Measurements from ENCODE around the gene TCF21.
"Not testable (repeated sequence)": the region's sequence is repeated elsewhere in the genome, so short reads cannot be mapped to it uniquely, and the experiment has no call there.

The TCF21 gene

GRCh38 chr6:133861337-133861736 lies 27.6 kb upstream of the TCF21 start:
- not testable (repeated sequence) for H3K27ac ChIP-seq (ENCODE audit: low read depth, low read length, severe bottlenecking); H3K36me3 ChIP-seq (ENCODE audit: control insufficient read depth, insufficient read depth, low read length); H3K4me1 ChIP-seq (ENCODE audit: control insufficient read depth, insufficient read depth, low read length, poor library complexity, severe bottlenecking); H3K4me3 ChIP-seq (ENCODE audit: extremely low read depth, insufficient read depth, low read length, poor library complexity, severe bottlenecking)
- WGBS, 2 experiments (ENCODE audit: insufficient coverage in 2 of 2), result 67% methylated on average over 1 of the region's 2 CpGs; no CpG with 5 or more reads in 1 of the 2 experiments
- H3K9me3 ChIP-seq (ENCODE audit: control insufficient read depth, low read length), result peaks cover 13% of the 10 kb centered on the region

DNA sequence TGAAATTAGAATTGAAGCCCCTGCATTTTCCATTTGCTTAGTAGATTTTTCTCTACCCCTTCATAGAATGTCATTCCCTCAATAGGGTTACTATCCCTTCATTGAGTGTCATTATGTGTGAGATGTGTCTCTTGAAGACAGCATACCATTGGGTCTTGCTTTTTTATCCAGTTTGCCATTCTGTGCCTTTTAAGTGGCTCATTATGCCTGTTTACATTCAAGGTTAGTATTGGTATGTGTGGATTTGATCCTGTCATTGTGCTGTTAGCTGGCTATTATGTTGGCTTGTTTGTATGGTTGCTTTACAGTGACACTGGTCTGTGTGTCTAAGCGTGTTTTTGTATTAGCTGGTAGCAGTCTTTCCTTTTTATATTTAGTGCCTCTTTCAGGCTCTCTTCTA lies 25.7 kb upstream of the TCF21 start:
- Histone ChIP-seq H3K36me3 (ENCODE audit: control insufficient read depth, insufficient read depth, low read length) (no peaks in the 10 kb centered on the region), H3K27ac (ENCODE audit: low read depth, low read length, severe bottlenecking) (no peak overlapping the region), H3K4me1 (ENCODE audit: control insufficient read depth, insufficient read depth, low read length, poor library complexity, severe bottlenecking) (no peaks in the 10 kb centered on the region), H3K4me3 (ENCODE audit: extremely low read depth, insufficient read depth, low read length, poor library complexity, severe bottlenecking) (no peak overlapping the region), H3K9me3 (ENCODE audit: control insufficient read depth, low read length) (peaks cover 13% of the 10 kb centered on the region)
- WGBS, 2 experiments (ENCODE audit: insufficient coverage in 2 of 2), result no CpG with 5 or more reads among the region's 1 CpG

- Histone ChIP-seq H3K36me3 (ENCODE audit: control insufficient read depth, insufficient read depth, low read length) (no peaks in the 10 kb centered on the region), H3K9me3 (ENCODE audit: control insufficient read depth, low read length) (peaks cover 13% of the 10 kb centered on the region), H3K27ac (ENCODE audit: low read depth, low read length, severe bottlenecking) (no peak overlapping the region), H3K4me1 (ENCODE audit: control insufficient read depth, insufficient read depth, low read length, poor library complexity, severe bottlenecking) (no peaks in the 10 kb centered on the region), H3K4me3 (ENCODE audit: extremely low read depth, insufficient read depth, low read length, poor library complexity, severe bottlenecking) (no peak overlapping the region)
- 90 to 100% methylated on average over 3 to 4 of the region's 4 CpGs for WGBS, 2 experiments (ENCODE audit: insufficient coverage in 2 of 2)
These were observed 23.2 kb upstream of the TCF21 start for GRCh38 chr6:133865680-133866079.

- no peaks in the 10 kb centered on the region for H3K9me3 ChIP-seq (ENCODE audit: control insufficient read depth, low read length)
- no peak overlapping the region for H3K27ac ChIP-seq (ENCODE audit: low read depth, low read length, severe bottlenecking)
- no peak overlapping the region for H3K4me3 ChIP-seq (ENCODE audit: extremely low read depth, insufficient read depth, low read length, poor library complexity, severe bottlenecking)
- H3K4me1 ChIP-seq (ENCODE audit: control insufficient read depth, insufficient read depth, low read length, poor library complexity, severe bottlenecking), result no peaks in the 10 kb centered on the region
- no peaks in the 10 kb centered on the region for H3K36me3 ChIP-seq (ENCODE audit: control insufficient read depth, insufficient read depth, low read length)
These were observed 17.8 kb upstream of the TCF21 start for GRCh38 chr6:133871131-133871530.

DNA sequence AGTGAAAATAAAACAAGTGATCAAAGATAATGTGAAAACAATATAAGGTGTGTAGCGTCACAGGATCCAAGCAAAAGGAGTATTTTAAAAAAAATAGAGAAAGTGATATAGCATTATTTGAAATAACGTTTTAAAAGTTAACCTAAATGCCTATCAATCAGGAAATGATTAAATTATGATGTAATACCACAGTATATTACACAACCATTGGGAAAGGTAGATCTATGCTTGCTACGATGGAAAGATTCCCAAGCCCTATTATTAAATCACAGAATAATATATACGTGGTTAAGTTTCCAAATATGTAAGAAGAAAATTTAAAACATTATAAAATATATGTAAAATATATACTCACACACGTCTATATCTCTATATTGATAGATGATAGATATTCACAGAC lies 15.4 kb upstream of the TCF21 start:
- H3K4me1 ChIP-seq (ENCODE audit: control insufficient read depth, insufficient read depth, low read length, poor library complexity, severe bottlenecking), result no peaks in the 10 kb centered on the region
- no peak overlapping the region for H3K27ac ChIP-seq (ENCODE audit: low read depth, low read length, severe bottlenecking)
- WGBS, 2 experiments (ENCODE audit: insufficient coverage in 2 of 2), result no CpG with 5 or more reads among the region's 5 CpGs
- H3K9me3 ChIP-seq (ENCODE audit: control insufficient read depth, low read length), result no peaks in the 10 kb centered on the region
- no peaks in the 10 kb centered on the region for H3K36me3 ChIP-seq (ENCODE audit: control insufficient read depth, insufficient read depth, low read length)
- no peak overlapping the region for H3K4me3 ChIP-seq (ENCODE audit: extremely low read depth, insufficient read depth, low read length, poor library complexity, severe bottlenecking)

- H3K4me3 ChIP-seq (ENCODE audit: extremely low read depth, insufficient read depth, low read length, poor library complexity, severe bottlenecking), result no peak overlapping the region
- no peaks in the 10 kb centered on the region for H3K9me3 ChIP-seq (ENCODE audit: control insufficient read depth, low read length)
- H3K4me1 ChIP-seq (ENCODE audit: control insufficient read depth, insufficient read depth, low read length, poor library complexity, severe bottlenecking), result no peaks in the 10 kb centered on the region
- H3K36me3 ChIP-seq (ENCODE audit: control insufficient read depth, insufficient read depth, low read length), result no peaks in the 10 kb centered on the region
- 93 to 100% methylated on average over 1 to 3 of the region's 5 CpGs for WGBS, 2 experiments (ENCODE audit: insufficient coverage in 2 of 2)
- no peak overlapping the region for H3K27ac ChIP-seq (ENCODE audit: low read depth, low read length, severe bottlenecking)
These were observed 11.8 kb upstream of the TCF21 start for GRCh38 chr6:133877116-133877515.

GRCh38 chr6:133880006-133880405 lies 8.9 kb upstream of the TCF21 start:
- Histone ChIP-seq H3K27ac (ENCODE audit: low read depth, low read length, severe bottlenecking) (no peak overlapping the region), H3K36me3 (ENCODE audit: control insufficient read depth, insufficient read depth, low read length) (no peaks in the 10 kb centered on the region), H3K4me3 (ENCODE audit: extremely low read depth, insufficient read depth, low read length, poor library complexity, severe bottlenecking) (no peak overlapping the region), H3K4me1 (ENCODE audit: control insufficient read depth, insufficient read depth, low read length, poor library complexity, severe bottlenecking) (no peaks in the 10 kb centered on the region), H3K9me3 (ENCODE audit: control insufficient read depth, low read length) (no peaks in the 10 kb centered on the region)

DNA sequence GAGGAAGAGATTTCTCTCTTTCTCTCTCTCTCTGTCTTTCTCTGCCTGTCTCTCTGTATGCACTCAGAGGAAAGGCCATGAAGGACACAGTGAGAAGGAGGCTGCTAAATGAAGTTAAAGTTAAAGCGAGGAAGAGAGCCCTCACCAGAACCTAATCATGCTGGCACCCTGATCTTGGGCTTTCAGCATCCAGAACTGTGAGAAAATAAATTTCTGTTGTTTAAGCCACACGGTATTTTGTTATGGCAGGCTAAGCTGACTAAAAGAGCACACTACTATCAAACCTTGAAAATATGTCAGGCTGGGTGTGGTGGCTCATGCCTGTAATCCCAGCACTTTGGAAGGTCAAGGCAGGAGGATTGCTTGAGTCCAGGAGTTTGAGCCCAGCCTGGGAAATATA lies 8.0 kb upstream of the TCF21 start:
- 100% methylated on average over 1 of the region's 2 CpGs for WGBS, 2 experiments (ENCODE audit: insufficient coverage in 2 of 2)

GRCh38 chr6:133886104-133886775 lies 2.7 kb upstream of the TCF21 start:
- Histone ChIP-seq H3K4me1 (ENCODE audit: control insufficient read depth, insufficient read depth, low read length, poor library complexity, severe bottlenecking) (peaks cover 6% of the 10 kb centered on the region), H3K36me3 (ENCODE audit: control insufficient read depth, insufficient read depth, low read length) (no peaks in the 10 kb centered on the region), H3K9me3 (ENCODE audit: control insufficient read depth, low read length) (no peaks in the 10 kb centered on the region), H3K27ac (ENCODE audit: low read depth, low read length, severe bottlenecking) (no peak overlapping the region), H3K4me3 (ENCODE audit: extremely low read depth, insufficient read depth, low read length, poor library complexity, severe bottlenecking) (no peak overlapping the region)
- WGBS, 2 experiments (ENCODE audit: insufficient coverage in 2 of 2), result 80% methylated on average over 1 of the region's 2 CpGs; no CpG with 5 or more reads in 1 of the 2 experiments

More for the DNA sequence above, 8.0 kb upstream of the TCF21 start:
- no peak overlapping the region for H3K4me3 ChIP-seq (ENCODE audit: extremely low read depth, insufficient read depth, low read length, poor library complexity, severe bottlenecking)
- no peaks in the 10 kb centered on the region for H3K4me1 ChIP-seq (ENCODE audit: control insufficient read depth, insufficient read depth, low read length, poor library complexity, severe bottlenecking)
- H3K36me3 ChIP-seq (ENCODE audit: control insufficient read depth, insufficient read depth, low read length), result no peaks in the 10 kb centered on the region
- no peak overlapping the region for H3K27ac ChIP-seq (ENCODE audit: low read depth, low read length, severe bottlenecking)
- H3K9me3 ChIP-seq (ENCODE audit: control insufficient read depth, low read length), result no peaks in the 10 kb centered on the region

DNA sequence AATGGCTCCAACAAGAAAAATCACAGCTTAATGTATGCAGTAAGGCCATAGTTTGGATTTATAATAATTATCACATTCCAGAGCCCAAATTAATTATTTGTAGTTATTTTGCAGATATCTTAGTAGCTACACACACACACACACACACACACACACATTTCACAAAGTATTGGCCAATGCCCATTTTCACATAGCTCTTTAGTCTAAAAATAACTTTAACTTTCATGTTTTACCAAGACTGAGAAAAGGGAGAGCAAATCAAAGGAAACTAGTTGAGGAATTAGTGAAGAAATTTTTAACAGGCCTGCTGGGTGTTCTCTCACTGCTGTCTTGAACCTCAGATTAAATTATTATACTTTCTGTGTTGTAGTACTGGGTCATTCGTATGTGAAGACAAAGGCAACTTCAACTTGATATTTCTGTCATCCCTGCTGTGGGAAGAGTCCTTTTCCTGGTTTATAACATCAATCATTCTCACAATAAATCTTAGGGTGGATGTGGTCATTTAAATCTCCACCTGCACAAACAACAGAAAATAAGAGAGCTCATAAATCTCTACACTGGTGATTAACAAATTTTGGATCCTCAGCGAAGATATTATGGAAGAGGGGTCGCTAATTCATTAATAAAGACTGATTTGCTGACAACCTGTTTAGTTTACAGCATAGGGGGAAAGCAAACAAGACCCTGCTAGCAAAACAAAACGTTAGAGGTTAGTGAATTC lies 1.6 kb upstream of the TCF21 start:
- H3K4me1 ChIP-seq (ENCODE audit: control insufficient read depth, insufficient read depth, low read length, poor library complexity, severe bottlenecking), result peaks cover 9% of the 10 kb centered on the region
- no peaks in the 10 kb centered on the region for H3K9me3 ChIP-seq (ENCODE audit: control insufficient read depth, low read length)
- no peak overlapping the region for H3K4me3 ChIP-seq (ENCODE audit: extremely low read depth, insufficient read depth, low read length, poor library complexity, severe bottlenecking)
- 94% methylated on average over 2 of the region's 4 CpGs for WGBS, 2 experiments (ENCODE audit: insufficient coverage in 2 of 2)
- H3K36me3 ChIP-seq (ENCODE audit: control insufficient read depth, insufficient read depth, low read length), result no peaks in the 10 kb centered on the region
- H3K27ac ChIP-seq (ENCODE audit: low read depth, low read length, severe bottlenecking), result no peak overlapping the region

GRCh38 chr6:133887880-133888230 lies 1.1 kb upstream of the TCF21 start:
- Histone ChIP-seq H3K9me3 (ENCODE audit: control insufficient read depth, low read length) (no peaks in the 10 kb centered on the region), H3K4me3 (ENCODE audit: extremely low read depth, insufficient read depth, low read length, poor library complexity, severe bottlenecking) (no peak overlapping the region), H3K36me3 (ENCODE audit: control insufficient read depth, insufficient read depth, low read length) (no peaks in the 10 kb centered on the region), H3K27ac (ENCODE audit: low read depth, low read length, severe bottlenecking) (no peak overlapping the region), H3K4me1 (ENCODE audit: control insufficient read depth, insufficient read depth, low read length, poor library complexity, severe bottlenecking) (peaks cover 12% of the 10 kb centered on the region)
- 100% methylated on average over 1 of the region's 1 CpG; no CpG with 5 or more reads in 1 of the 2 experiments for WGBS, 2 experiments (ENCODE audit: insufficient coverage in 2 of 2)
